Measurements from ENCODE around the gene SH3GL2.

- TF ChIP-seq, protein P1, sequence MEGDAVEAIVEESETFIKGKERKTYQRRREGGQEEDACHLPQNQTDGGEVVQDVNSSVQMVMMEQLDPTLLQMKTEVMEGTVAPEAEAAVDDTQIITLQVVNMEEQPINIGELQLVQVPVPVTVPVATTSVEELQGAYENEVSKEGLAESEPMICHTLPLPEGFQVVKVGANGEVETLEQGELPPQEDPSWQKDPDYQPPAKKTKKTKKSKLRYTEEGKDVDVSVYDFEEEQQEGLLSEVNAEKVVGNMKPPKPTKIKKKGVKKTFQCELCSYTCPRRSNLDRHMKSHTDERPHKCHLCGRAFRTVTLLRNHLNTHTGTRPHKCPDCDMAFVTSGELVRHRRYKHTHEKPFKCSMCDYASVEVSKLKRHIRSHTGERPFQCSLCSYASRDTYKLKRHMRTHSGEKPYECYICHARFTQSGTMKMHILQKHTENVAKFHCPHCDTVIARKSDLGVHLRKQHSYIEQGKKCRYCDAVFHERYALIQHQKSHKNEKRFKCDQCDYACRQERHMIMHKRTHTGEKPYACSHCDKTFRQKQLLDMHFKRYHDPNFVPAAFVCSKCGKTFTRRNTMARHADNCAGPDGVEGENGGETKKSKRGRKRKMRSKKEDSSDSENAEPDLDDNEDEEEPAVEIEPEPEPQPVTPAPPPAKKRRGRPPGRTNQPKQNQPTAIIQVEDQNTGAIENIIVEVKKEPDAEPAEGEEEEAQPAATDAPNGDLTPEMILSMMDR (optimal IDR thresholded peaks at IDR 0.05 in 1 of 3, IDR thresholded peaks at IDR 0.05 in 1 of 3, conservative IDR thresholded peaks at IDR 0.05 in 1 of 3; ENCODE audit: extremely low read depth in 1 of 3, insufficient read depth in 2 of 3, low read length in 3 of 3) = no peak
- no peak for TF ChIP-seq EZH2 (IDR thresholded peaks at IDR 0.05; ENCODE audit: low read length)
These were observed 203.7 kb downstream of the SH3GL2 start for GRCh38 chr9:17782430-17783149.
